Mesothelial cell of epicardium (in vitro differentiated cells): ENCODE measurements around the gene FBXL14. TPM values are rescaled to one million over a fixed set of nuclear protein-coding genes. Genes with fewer than 3 reads are reported as not detected.

Source experiments
- DNase-seq, 2 experiments: peaks; one replicate each; pipeline ENCODE4 v3.0.0; 2021; ENCODE audit warnings: low spot score in 2 of 2; ENCODE audit not compliant: unreplicated experiment in 2 of 2
- H3K27ac Mint-ChIP-seq: 2 replicates; pipeline ENCODE4 v1.8.0; 2021; ENCODE audit warnings: mixed read lengths
- H3K27me3 Mint-ChIP-seq: 2 replicates; pipeline ENCODE4 v1.8.0; 2021; ENCODE audit warnings: low read depth, mixed read lengths
- H3K36me3 Mint-ChIP-seq: 2 replicates; pipeline ENCODE4 v1.8.0; 2021; ENCODE audit warnings: mixed read lengths
- H3K4me1 Mint-ChIP-seq: 2 replicates; pipeline ENCODE4 v1.8.0; 2021; ENCODE audit warnings: mixed read lengths
- H3K4me3 Mint-ChIP-seq: 2 replicates; pipeline ENCODE4 v1.8.0; 2021; ENCODE audit warnings: mild to moderate bottlenecking, moderate library complexity, mixed read lengths
- H3K9me3 Mint-ChIP-seq: 2 replicates; pipeline ENCODE4 v1.8.0; 2021; ENCODE audit warnings: mixed read lengths
- CTCF ChIP-seq: fragments of 200-600 bp; sonication (generic); IDR thresholded peaks from one replicate; pipeline ENCODE4 v1.5.0; 2021; ENCODE audit warnings: antibody characterized with exemption; ENCODE audit not compliant: unreplicated experiment
- total RNA-seq: library from RNA; stranded (reverse); gene quantifications from 3 replicates; pipeline ENCODE4 v1.2.1, GENCODE V29; 2021

Gene FBXL14
- total RNA-seq, 1 donor from 2014 or later = 14.8 TPM

GRCh38 chr12:1566449-1567135, 27.8 kb downstream of the FBXL14 start:
- H3K9me3 Mint-ChIP-seq = no peaks in the 10 kb centered on the region
- H3K36me3 Mint-ChIP-seq = no peaks in the 10 kb centered on the region
- H3K4me1 Mint-ChIP-seq = peaks cover 13% of the 10 kb centered on the region
- TF ChIP-seq CTCF = no peak
- H3K4me3 Mint-ChIP-seq = no peak overlapping the region
- H3K27ac Mint-ChIP-seq = no peak overlapping the region
- H3K27me3 Mint-ChIP-seq = peaks cover 47% of the 10 kb centered on the region
- no peak for DNase-seq

DNA sequence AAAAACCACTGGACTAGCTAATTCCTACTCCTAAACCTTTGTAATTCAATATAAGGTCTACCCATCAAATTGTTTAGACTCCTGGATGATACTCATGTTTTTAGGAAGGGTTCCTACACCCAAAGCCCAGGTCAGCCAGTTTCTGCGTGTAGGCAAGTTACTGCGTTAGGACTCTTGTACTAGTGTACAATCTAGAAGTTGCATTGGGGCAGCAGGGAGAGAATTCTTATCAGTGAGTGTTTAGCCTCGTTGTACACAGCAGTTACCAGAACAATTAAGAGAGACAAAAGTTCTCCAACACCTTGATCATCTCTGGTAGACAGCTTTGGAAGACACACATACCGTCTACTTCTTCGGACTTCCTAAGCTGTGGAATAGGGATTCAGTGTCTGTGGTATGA, 29.2 kb downstream of the FBXL14 start:
- H3K9me3 Mint-ChIP-seq = no peaks in the 10 kb centered on the region
- no peak overlapping the region for H3K27ac Mint-ChIP-seq
- H3K36me3 Mint-ChIP-seq = no peaks in the 10 kb centered on the region

GRCh38 chr12:1564067-1564466, 30.3 kb downstream of the FBXL14 start:
- DNase-seq = no peak
- Mint-ChIP-seq H3K27me3 (peaks cover 35% of the 10 kb centered on the region), H3K27ac (no peak overlapping the region), H3K4me1 (peaks cover 23% of the 10 kb centered on the region), H3K36me3 (no peaks in the 10 kb centered on the region), H3K4me3 (no peak overlapping the region), H3K9me3 (no peaks in the 10 kb centered on the region)
- no peak for TF ChIP-seq CTCF

More for the DNA sequence above, 29.2 kb downstream of the FBXL14 start:
- peaks cover 15% of the 10 kb centered on the region for H3K4me1 Mint-ChIP-seq
- no peak overlapping the region for H3K4me3 Mint-ChIP-seq
- TF ChIP-seq CTCF = no peak
- H3K27me3 Mint-ChIP-seq = peaks cover 44% of the 10 kb centered on the region
- DNase-seq = no peak

GRCh38 chr12:1562813-1563407, 31.5 kb downstream of the FBXL14 start:
- DNase-seq = no peak
- H3K4me1 Mint-ChIP-seq = peaks cover 23% of the 10 kb centered on the region
- peaks cover 30% of the 10 kb centered on the region for H3K27me3 Mint-ChIP-seq
- peaks cover 3% of the 10 kb centered on the region for H3K36me3 Mint-ChIP-seq
- no peaks in the 10 kb centered on the region for H3K9me3 Mint-ChIP-seq
- no peak for TF ChIP-seq CTCF
- H3K4me3 Mint-ChIP-seq = no peak overlapping the region
- H3K27ac Mint-ChIP-seq = no peak overlapping the region

GRCh38 chr12:1560704-1561103, 33.7 kb downstream of the FBXL14 start:
- peaks cover 3% of the 10 kb centered on the region for H3K36me3 Mint-ChIP-seq
- no peak for DNase-seq
- peaks cover 5% of the 10 kb centered on the region for H3K9me3 Mint-ChIP-seq
- no peak overlapping the region for H3K27ac Mint-ChIP-seq
- H3K4me1 Mint-ChIP-seq = peaks cover 12% of the 10 kb centered on the region
- no peak overlapping the region for H3K4me3 Mint-ChIP-seq
- H3K27me3 Mint-ChIP-seq = peaks cover 15% of the 10 kb centered on the region
- no peak for TF ChIP-seq CTCF
